Activated CD8-positive, alpha-beta T cell treated with anti-CD3 and anti-CD28 coated beads for 36 hours (primary cell): ENCODE data around the gene INTS1. TPM values are rescaled to one million over a fixed set of nuclear protein-coding genes. Genes with fewer than 3 reads are reported as not detected.
A peak's percentile ranks its signal among the peaks of the same experiment; 100 is the strongest.

ENCODE experiments used
- ATAC-seq: fragments of 200-7000 bp; cut with Tn5 transposase; one replicate; pipeline ENCODE4 v1.10.0; 2021; ENCODE audit warnings: mild to moderate bottlenecking, moderate library complexity
- CTCF ChIA-PET: fragments of 350-600 bp; sonication (Branson Sonifier 250); formaldehyde crosslinking; loops from one replicate; lab custom pipeline; 2021; ENCODE audit warnings: antibody characterized with exemption; lab: Charles Lee
- POLR2A ChIA-PET: fragments of 350-600 bp; sonication (Branson Sonifier 250); formaldehyde crosslinking; loops from one replicate; lab custom pipeline; 2021; ENCODE audit warnings: antibody characterized with exemption; lab: Charles Lee
- DNase-seq: peaks from one replicate; pipeline ENCODE4 v3.0.0-alpha.2; 2020
- H3K27ac Mint-ChIP-seq: one replicate; pipeline ENCODE4 v1.8.0; 2021; ENCODE audit warnings: mild to moderate bottlenecking, mixed read lengths
- H3K27me3 Mint-ChIP-seq: one replicate; pipeline ENCODE4 v1.8.0; 2021; ENCODE audit warnings: mixed read lengths
- H3K36me3 Mint-ChIP-seq: one replicate; pipeline ENCODE4 v1.8.0; 2021; ENCODE audit warnings: low read depth, mixed read lengths
- H3K4me1 Mint-ChIP-seq: one replicate; pipeline ENCODE4 v1.8.0; 2021; ENCODE audit warnings: low read depth, mixed read lengths
- H3K4me3 Mint-ChIP-seq: one replicate; pipeline ENCODE4 v1.8.0; 2021; ENCODE audit warnings: mild to moderate bottlenecking, moderate library complexity, mixed read lengths
- H3K9me3 Mint-ChIP-seq: one replicate; pipeline ENCODE4 v1.8.0; 2021; ENCODE audit warnings: mixed read lengths
- CTCF ChIP-seq: fragments of 200-600 bp; IDR thresholded peaks from one replicate; pipeline ENCODE4 v1.8.0; 2022; ENCODE audit warnings: antibody characterized with exemption, mild to moderate bottlenecking
- intact Hi-C: fragments of 100-400 bp; cut with micrococcal nuclease; formaldehyde crosslinking; loops from one replicate; pipeline ENCODE4 v1.10.0; 2022
- total RNA-seq, 2 experiments: library from RNA; stranded (reverse); gene quantifications; one replicate each; pipeline ENCODE4 v1.2.3, GENCODE V29; 2021

The INTS1 gene
- 100 to 1,000 TPM; 100 to 103 TPM for total RNA-seq

GRCh38 chr7:1503816-1504775, at the start of gene INTS1:
INTS1 (minus strand) TSS chr7:1504389; CDS start chr7:1503960, 429 bp downstream.
- DNase-seq (peak; percentile 91), ATAC-seq (peak; percentile 90)
- peak within 1 kb of the TSS; percentile 89 for H3K4me3 Mint-ChIP-seq
- H3K36me3 Mint-ChIP-seq, result peaks cover 26% of the 10 kb centered on the region
- ChIA-PET POLR2A (interaction anchor here (0.7 to 2.4 kb wide), 7 partner anchors 9 to 672 kb away, joined by 3 to 13 read pairs (median 4); no protein-coding TSS in a partner anchor), CTCF (interaction anchor here (0.9 to 1.7 kb wide), 3 partner anchors 30 to 1022 kb away, joined by 3 to 5 read pairs (median 4); partner anchors contain the start of gene TMEM184A)
- peak within 1 kb of the TSS; percentile 91 for H3K27ac Mint-ChIP-seq
- intact Hi-C loops, result no loop called here
- no peaks in the 10 kb centered on the region for H3K9me3 Mint-ChIP-seq
- peaks cover 35% of the 10 kb centered on the region for H3K4me1 Mint-ChIP-seq
- TF ChIP-seq CTCF, result peak; percentile 84
- no peaks in the 10 kb centered on the region for H3K27me3 Mint-ChIP-seq

GRCh38 chr7:1553512-1554210, 49.5 kb upstream of the INTS1 start:
- TF ChIP-seq CTCF, result no peak
- ChIA-PET CTCF (no interaction called here), POLR2A (no interaction called here)
- intact Hi-C loops, result no loop called here
- ATAC-seq (no peak), DNase-seq (no peak)
- H3K36me3 Mint-ChIP-seq, result no peaks in the 10 kb centered on the region
- H3K27me3 Mint-ChIP-seq, result no peaks in the 10 kb centered on the region
- no peak overlapping the region for H3K27ac Mint-ChIP-seq
- H3K4me3 Mint-ChIP-seq, result no peak overlapping the region
- H3K4me1 Mint-ChIP-seq, result no peaks in the 10 kb centered on the region
- no peaks in the 10 kb centered on the region for H3K9me3 Mint-ChIP-seq

- no peaks in the 10 kb centered on the region for H3K36me3 Mint-ChIP-seq
Measured at GRCh38 chr7:1552200-1552599, 48.0 kb upstream of the INTS1 start.

GRCh38 chr7:1550846-1551155, 46.6 kb upstream of the INTS1 start:
- intact Hi-C loops, result no loop called here
- DNase-seq (no peak), ATAC-seq (no peak)
- Mint-ChIP-seq H3K9me3 (no peaks in the 10 kb centered on the region), H3K27me3 (no peaks in the 10 kb centered on the region), H3K4me3 (no peak overlapping the region), H3K36me3 (no peaks in the 10 kb centered on the region), H3K27ac (no peak overlapping the region), H3K4me1 (peaks cover 2% of the 10 kb centered on the region)
- CTCF ChIA-PET, result no interaction called here
- POLR2A ChIA-PET, result no interaction called here
- no peak for TF ChIP-seq CTCF

More at GRCh38 chr7:1552200-1552599, 48.0 kb upstream of the INTS1 start:
- H3K27me3 Mint-ChIP-seq, result no peaks in the 10 kb centered on the region
- intact Hi-C loops, result no loop called here
- DNase-seq, result no peak
- no peak for TF ChIP-seq CTCF
- no peak overlapping the region for H3K4me3 Mint-ChIP-seq
- no peak overlapping the region for H3K27ac Mint-ChIP-seq
- POLR2A ChIA-PET, result interaction anchor here (1.0 to 1.2 kb wide), 2 partner anchors 8 to 16 kb away, joined by 3 read pairs; no protein-coding TSS in a partner anchor
- CTCF ChIA-PET, result no interaction called here
- H3K4me1 Mint-ChIP-seq, result peaks cover 2% of the 10 kb centered on the region
- no peak for ATAC-seq
- no peaks in the 10 kb centered on the region for H3K9me3 Mint-ChIP-seq
